Measurements from ENCODE around the gene STPG1.
"Not testable (repeated sequence)": the region's sequence is repeated elsewhere in the genome, so short reads cannot be mapped to it uniquely, and the experiment has no call there.

STPG1 gene

GRCh38 chr1:24413350-24414163 lies at the start of gene STPG1:
Gene STPG1 (minus strand): TSS chr1:24413782. CDS start chr1:24401388, 12,394 bp downstream.
- H3K4me3 ChIP-seq (ENCODE audit: low read depth, low read length), result peak within 1 kb of the TSS; percentile 65
- TF ChIP-seq CTCF (IDR thresholded peaks at IDR 0.05; ENCODE audit: control insufficient read depth, extremely low read depth, insufficient read depth), result 0 out of 2 replicates have a peak, but pooled peaks have one; percentile 1
- peak; percentile 57 for DNase-seq (ENCODE audit: low read depth)

- not testable (repeated sequence) for H3K4me3 ChIP-seq (ENCODE audit: low read depth, low read length); DNase-seq (ENCODE audit: low read depth)
Measured at GRCh38 chr1:24462128-24462527, 48.5 kb upstream of the STPG1 start.

- no peak overlapping the region for H3K4me3 ChIP-seq (ENCODE audit: low read depth, low read length)
- DNase-seq (ENCODE audit: low read depth), result no peak
- no peak for TF ChIP-seq CTCF (IDR thresholded peaks at IDR 0.05; ENCODE audit: control insufficient read depth, extremely low read depth, insufficient read depth)
Measured at GRCh38 chr1:24459551-24460266, 46.1 kb upstream of the STPG1 start.

GRCh38 chr1:24457866-24458265 lies 44.3 kb upstream of the STPG1 start:
- no peak overlapping the region for H3K4me3 ChIP-seq (ENCODE audit: low read depth, low read length)
- DNase-seq (ENCODE audit: low read depth), result no peak
- TF ChIP-seq CTCF (IDR thresholded peaks at IDR 0.05; ENCODE audit: control insufficient read depth, extremely low read depth, insufficient read depth), result no peak

GRCh38 chr1:24455272-24455671 lies 41.7 kb upstream of the STPG1 start:
- H3K4me3 ChIP-seq (ENCODE audit: low read depth, low read length), result no peak overlapping the region
- no peak for TF ChIP-seq CTCF (IDR thresholded peaks at IDR 0.05; ENCODE audit: control insufficient read depth, extremely low read depth, insufficient read depth)

GRCh38 chr1:24454673-24455072 lies 41.1 kb upstream of the STPG1 start:
- no peak for TF ChIP-seq CTCF (IDR thresholded peaks at IDR 0.05; ENCODE audit: control insufficient read depth, extremely low read depth, insufficient read depth)

More at GRCh38 chr1:24455272-24455671, 41.7 kb upstream of the STPG1 start:
- DNase-seq (ENCODE audit: low read depth), result no peak

GRCh38 chr1:24452922-24453485 lies 39.4 kb upstream of the STPG1 start:
- no peak overlapping the region for H3K4me3 ChIP-seq (ENCODE audit: low read depth, low read length)
- DNase-seq (ENCODE audit: low read depth), result no peak
- TF ChIP-seq CTCF (IDR thresholded peaks at IDR 0.05; ENCODE audit: control insufficient read depth, extremely low read depth, insufficient read depth), result no peak

More at GRCh38 chr1:24454673-24455072, 41.1 kb upstream of the STPG1 start:
- no peak overlapping the region for H3K4me3 ChIP-seq (ENCODE audit: low read depth, low read length)
- DNase-seq (ENCODE audit: low read depth), result no peak

All from LNCaP clone FGC (cell line).